Fibroblast of villous mesenchyme (primary cell): Measurements from ENCODE around the gene SLC51A. TPM values are rescaled to one million over a fixed set of nuclear protein-coding genes. Genes with fewer than 3 reads are reported as not detected.

Experiments
- small RNA-seq: library from RNA; depleted of rRNA; stranded (forward); fragments of <200 nt; gene quantifications from one replicate; pipeline ENCODE3, GENCODE V24; 2012
- total RNA-seq: library from RNA; depleted of rRNA; stranded (reverse); fragments of >200 nt; gene quantifications from 2 replicates; pipeline ENCODE4 v1.2.3, GENCODE V29; 2012

SLC51A gene
- total RNA-seq, 1 donor = not detected

Small RNAs within 50 kb of the gene (small RNA-seq; reads per million reads assigned to genes)
- not detected for gene RF00019

Other genes starting within 250 kb of the SLC51A start
- 71.8 and 150 TPM in 2 replicates for gene TFRC, start 134.4 kb upstream of the SLC51A start, total RNA-seq
- gene ZDHHC19, start 5.1 kb upstream of the SLC51A start, total RNA-seq = not detected in 2 replicates
- gene PCYT1A, start 71.2 kb downstream of the SLC51A start, total RNA-seq = 76.3 and 110 TPM in 2 replicates
- gene DYNLT2B, start 101.7 kb downstream of the SLC51A start, total RNA-seq = 6.9 and 7.1 TPM in 2 replicates
- gene TM4SF19, start 121.9 kb downstream of the SLC51A start, total RNA-seq = 0.43 and 0.97 TPM in 2 replicates
- 19.0 and 30.2 TPM in 2 replicates for gene UBXN7, start 215.9 kb downstream of the SLC51A start, total RNA-seq